ENCODE measurements around the gene GABRD.

DNA sequence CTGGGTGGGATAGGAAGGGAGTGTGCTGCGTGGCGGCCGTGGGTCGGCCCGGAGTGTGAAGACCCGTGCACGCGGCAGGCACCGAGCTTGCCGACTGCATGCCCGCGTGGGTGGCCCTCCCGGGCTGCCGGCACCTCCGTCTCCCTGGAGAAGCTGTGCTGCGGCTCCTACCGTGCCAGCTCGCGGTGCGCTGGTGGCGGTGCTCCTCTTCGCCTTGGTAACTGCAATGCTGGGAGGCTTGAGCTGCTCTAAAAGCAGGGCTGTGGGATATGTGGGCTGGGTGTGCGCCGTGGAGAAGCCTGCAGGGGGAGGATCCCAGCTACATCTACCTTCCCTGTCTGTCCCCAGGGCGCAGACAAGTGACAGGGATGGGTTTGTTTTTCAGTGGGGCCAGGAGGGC, 2.4 kb downstream of the GABRD start:
- TF ChIP-seq POLR2AphosphoS5 (IDR thresholded peaks at IDR 0.05; ENCODE audit: low read depth, low read length) (no peak), POLR2A (IDR thresholded peaks at IDR 0.05; ENCODE audit: low read depth, low read length) (no peak), PAX5 (IDR thresholded peaks at IDR 0.05; ENCODE audit: insufficient read depth, low read length, severe bottlenecking) (no peak)

Measured in GM12891 (cell line).